Liver (tissue), 9 donors: ENCODE data around the gene HCRT. TPM values are rescaled to one million over a fixed set of nuclear protein-coding genes. Genes with fewer than 3 reads are reported as not detected.

ENCODE experiments used
- DNase-seq: peaks from one replicate; pipeline ENCODE4 v3.0.0-alpha.2; 2017; ENCODE audit warnings: low spot score
- H3K27ac ChIP-seq, 2 donors: one replicate each; pipeline ENCODE4 v1.7.0; 2013; ENCODE audit warnings: inconsistent platforms in 2 of 2, low read length in 2 of 2, control low read depth in 1 of 2, low read depth in 1 of 2, mild to moderate bottlenecking in 1 of 2
- H3K27me3 ChIP-seq, 4 donors: one replicate each; pipeline versions ENCODE4 v1.6.1 to v1.7.0; 2013; ENCODE audit warnings: low read length in 3 of 4, inconsistent platforms in 1 of 4, mild to moderate bottlenecking in 1 of 4, moderate library complexity in 1 of 4; ENCODE audit not compliant: control insufficient read depth in 4 of 4, insufficient read depth in 4 of 4
- H3K36me3 ChIP-seq, 4 donors: one replicate each; pipeline versions ENCODE4 v1.6.1 to v1.7.0; 2013; ENCODE audit warnings: low read length in 3 of 4, mild to moderate bottlenecking in 3 of 4, low read depth in 1 of 4, moderate library complexity in 1 of 4; ENCODE audit not compliant: control insufficient read depth in 4 of 4, insufficient read depth in 3 of 4
- H3K4me1 ChIP-seq, 4 donors: one replicate each; pipeline versions ENCODE4 v1.6.1 to v1.7.0; 2013; ENCODE audit warnings: low read length in 3 of 4, mild to moderate bottlenecking in 3 of 4, moderate library complexity in 1 of 4; ENCODE audit not compliant: control insufficient read depth in 4 of 4, insufficient read depth in 4 of 4
- H3K4me3 ChIP-seq, 3 donors: one replicate each; pipeline versions ENCODE4 v1.6.1 to v1.7.0; 2013; ENCODE audit warnings: low read length in 3 of 3, control low read depth in 1 of 3, low read depth in 1 of 3, mild to moderate bottlenecking in 1 of 3
- H3K9ac ChIP-seq, 2 donors: one replicate each; pipeline ENCODE4 v1.7.0; 2013; ENCODE audit warnings: low read length in 2 of 2, mild to moderate bottlenecking in 2 of 2, moderate library complexity in 2 of 2, control low read depth in 1 of 2, low read depth in 1 of 2
- H3K9me3 ChIP-seq, 4 donors: one replicate each; pipeline versions ENCODE4 v1.6.1 to v1.7.0; 2013; ENCODE audit warnings: low read length in 3 of 4; ENCODE audit not compliant: control insufficient read depth in 4 of 4
- ATF3 ChIP-seq: IDR thresholded peaks from 2 replicates; pipeline ENCODE4 v1.6.1; 2016; ENCODE audit warnings: antibody characterized with exemption
- CTCF ChIP-seq: fragments of 150-350 bp; IDR thresholded peaks from 2 replicates; pipeline ENCODE4 v1.5.1; 2017; ENCODE audit warnings: improper control_type of control experiment, low read depth, low read length; ENCODE audit not compliant: missing input control
- EGR1 ChIP-seq, 2 donors: IDR thresholded peaks; 2 replicates each; pipeline ENCODE4 v1.6.1; 2016 to 2018; ENCODE audit warnings: antibody characterized with exemption in 2 of 2, low read depth in 2 of 2
- FOXA1 ChIP-seq: IDR thresholded peaks from 2 replicates; pipeline ENCODE4 v1.6.1; 2016; ENCODE audit warnings: antibody characterized with exemption
- FOXA2 ChIP-seq: IDR thresholded peaks from 2 replicates; pipeline ENCODE4 v1.6.1; 2016; ENCODE audit warnings: antibody characterized with exemption
- GABPA ChIP-seq, 2 donors: IDR thresholded peaks in 1 of 2; conservative IDR thresholded peaks in 1 of 2; 2 replicates each; pipeline ENCODE4 v1.6.1; 2016; ENCODE audit warnings: antibody characterized with exemption in 2 of 2, mild to moderate bottlenecking in 1 of 2, moderate library complexity in 1 of 2
- HNF4A ChIP-seq, 2 donors: conservative IDR thresholded peaks; 2 replicates each; pipeline ENCODE4 v1.6.1; 2016; ENCODE audit warnings: antibody characterized with exemption in 2 of 2, mild to moderate bottlenecking in 2 of 2
- HNF4G ChIP-seq: IDR thresholded peaks from 2 replicates; pipeline ENCODE4 v1.6.1; 2016; ENCODE audit warnings: antibody characterized with exemption
- JUND ChIP-seq, 2 donors: IDR thresholded peaks; 2 replicates each; pipeline ENCODE4 v1.6.1; 2016; ENCODE audit warnings: antibody characterized with exemption in 2 of 2
- MAX ChIP-seq: IDR thresholded peaks from 2 replicates; pipeline ENCODE4 v1.6.1; 2016; ENCODE audit warnings: antibody characterized with exemption
- NR2F2 ChIP-seq: IDR thresholded peaks from 2 replicates; pipeline ENCODE4 v1.6.1; 2016; ENCODE audit warnings: antibody characterized with exemption
- RAD21 ChIP-seq, 2 donors: IDR thresholded peaks; 2 replicates each; pipeline ENCODE4 v1.6.1; 2016; ENCODE audit warnings: antibody characterized with exemption in 2 of 2, mild to moderate bottlenecking in 2 of 2
- REST ChIP-seq: IDR thresholded peaks from 2 replicates; pipeline ENCODE4 v1.6.1; 2016; ENCODE audit warnings: antibody characterized with exemption, mild to moderate bottlenecking
- RXRA ChIP-seq, 2 donors: IDR thresholded peaks; 2 replicates each; pipeline ENCODE4 v1.6.1; 2017 to 2018; ENCODE audit warnings: antibody characterized with exemption in 2 of 2, mild to moderate bottlenecking in 1 of 2
- SP1 ChIP-seq: IDR thresholded peaks from 2 replicates; pipeline ENCODE4 v1.6.1; 2018; ENCODE audit warnings: antibody characterized with exemption, mild to moderate bottlenecking
- TAF1 ChIP-seq: conservative IDR thresholded peaks from 2 replicates; pipeline ENCODE4 v1.6.1; 2016; ENCODE audit warnings: antibody characterized with exemption, mild to moderate bottlenecking
- YY1 ChIP-seq: IDR thresholded peaks from 2 replicates; pipeline ENCODE4 v1.6.1; 2016; ENCODE audit warnings: antibody characterized with exemption, mild to moderate bottlenecking
- ZBTB33 ChIP-seq: IDR thresholded peaks from 2 replicates; pipeline ENCODE4 v1.6.1; 2016; ENCODE audit warnings: antibody characterized with exemption
- WGBS: extraction: QIAGEN DNeasy Blood & Tissue Kit; methylation state at CpG from one replicate; pipeline ENCODE4 v1.1.7; 2013; 5-methylcytosine and 5-hydroxymethylcytosine counted together
- polyA plus RNA-seq, 2 donors: library from polyadenylated mRNA; stranded (reverse) in 1 of 2; unstranded in 1 of 2; fragments of 200-250 nt in 1 of 2; fragments of >200 nt in 1 of 2; fragmentation: Nextera tagmentation in 1 of 2; extraction: Ambion mirVana in 1 of 2; gene quantifications; one replicate each; pipeline versions ENCODE4 v1.2.1 to v1.2.3, GENCODE V29; 2013 to 2015
- total RNA-seq, 2 donors: library from RNA; depleted of rRNA; stranded (reverse); fragments of >200 nt; gene quantifications; one replicate each; pipeline ENCODE4 v1.2.3, GENCODE V29; 2014
- donor health status: healthy.
- donor health status: healthy.
- donor health status: healthy.
- donor health status: healthy.
- donor health status: healthy.

The HCRT gene
- total and polyA plus RNA-seq, 4 donors: not detected

- 92% methylated on average over 19 of the region's 19 CpGs for WGBS
- H3K9me3 ChIP-seq: no peaks in the 10 kb centered on the region
- no peak for DNase-seq
- no peak overlapping the region for H3K9ac ChIP-seq
- H3K4me1 ChIP-seq: no peaks in the 10 kb centered on the region
- no peak overlapping the region for H3K4me3 ChIP-seq
- H3K27me3 ChIP-seq: no peaks in the 10 kb centered on the region
- TF ChIP-seq YY1: no peak
- TF ChIP-seq SP1: no peak
- TF ChIP-seq HNF4A (conservative IDR thresholded peaks at IDR 0.05): no peak
- no peak for TF ChIP-seq NR2F2
- TF ChIP-seq ZBTB33: no peak
- no peak for TF ChIP-seq REST
- no peak for TF ChIP-seq HNF4G
- no peak for TF ChIP-seq ATF3
- TF ChIP-seq FOXA2: no peak
- no peak for TF ChIP-seq FOXA1
- no peak for TF ChIP-seq EGR1 (IDR thresholded peaks at IDR 0.05; ENCODE audit: low read depth in 2 of 2)
- no peak for TF ChIP-seq RAD21 (IDR thresholded peaks at IDR 0.05)
- no peak for TF ChIP-seq TAF1
- no peak for TF ChIP-seq GABPA (IDR thresholded peaks at IDR 0.05 in 1 of 2, conservative IDR thresholded peaks at IDR 0.05 in 1 of 2)
- no peaks in the 10 kb centered on the region for H3K36me3 ChIP-seq
- H3K27ac ChIP-seq: no peak overlapping the region
These were observed 19.0 kb downstream of the HCRT start for GRCh38 chr17:42166196-42166763.

GRCh38 chr17:42165751-42166150 is 19.5 kb downstream of the HCRT start:
- Histone ChIP-seq H3K27ac (no peak overlapping the region), H3K27me3 (no peaks in the 10 kb centered on the region), H3K4me3 (no peak overlapping the region), H3K9me3 (no peaks in the 10 kb centered on the region), H3K9ac (no peak overlapping the region), H3K4me1 (no peaks in the 10 kb centered on the region), H3K36me3 (no peaks in the 10 kb centered on the region)
- no peak for DNase-seq
- 84% methylated on average over 6 of the region's 6 CpGs for WGBS
- TF ChIP-seq RXRA (IDR thresholded peaks at IDR 0.05) (no peak), GABPA (IDR thresholded peaks at IDR 0.05 in 1 of 2, conservative IDR thresholded peaks at IDR 0.05 in 1 of 2) (no peak), TAF1 (no peak), HNF4A (conservative IDR thresholded peaks at IDR 0.05) (no peak), CTCF (no peak), NR2F2 (no peak), JUND (IDR thresholded peaks at IDR 0.05) (no peak), ZBTB33 (no peak), FOXA1 (no peak), ATF3 (no peak), FOXA2 (no peak), SP1 (no peak), EGR1 (IDR thresholded peaks at IDR 0.05; ENCODE audit: low read depth in 2 of 2) (no peak), MAX (no peak), RAD21 (IDR thresholded peaks at IDR 0.05) (no peak)
